Measurements from ENCODE around the gene EIF2B2. TPM values are rescaled to one million over a fixed set of nuclear protein-coding genes. Genes with fewer than 3 reads are reported as not detected.

The EIF2B2 gene
- total RNA-seq, 2 donors from 2014 or later = 34.0 to 48.9 TPM

DNA sequence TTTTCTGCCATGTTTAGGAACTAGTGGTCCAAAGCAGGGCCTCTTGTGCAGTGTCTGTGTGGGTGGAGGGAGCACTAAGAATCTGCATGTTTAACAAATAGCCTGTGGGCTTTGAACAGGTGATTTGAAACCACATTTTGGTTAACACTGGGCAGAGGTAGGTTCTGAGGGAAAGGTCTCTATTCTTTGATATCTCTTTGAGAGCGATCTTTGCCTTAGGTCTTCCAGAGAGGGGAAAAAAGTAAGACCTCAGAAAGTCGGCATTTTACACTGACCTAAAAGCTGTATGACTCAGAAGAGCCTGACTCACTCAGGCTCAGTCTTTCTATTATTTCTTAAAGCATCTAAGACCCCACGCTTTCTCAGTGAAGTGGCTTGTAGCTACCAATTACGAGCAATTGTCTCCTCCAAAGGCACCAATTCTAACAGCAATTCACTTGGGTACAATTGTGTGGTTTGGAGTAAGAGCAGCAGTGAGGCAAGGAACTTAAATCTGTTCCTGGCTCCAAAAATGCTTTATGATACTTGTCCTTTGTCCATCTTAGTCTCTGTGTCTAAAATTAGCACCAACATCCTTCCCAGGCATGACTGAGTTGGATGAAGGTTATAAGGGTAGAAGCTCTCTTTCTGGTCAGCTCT is 8.8 kb downstream of the EIF2B2 start:
- Histone ChIP-seq H3K9me3 (no peaks in the 10 kb centered on the region), H3K4me3 (no peak overlapping the region), H3K27ac (peak overlapping the region; percentile 7), H3K4me1 (no peaks in the 10 kb centered on the region), H3K9ac (ENCODE audit: low read depth in 2 of 2, low read length in 2 of 2) (no peak overlapping the region), H3K27me3 (no peaks in the 10 kb centered on the region), H3K36me3 (peaks cover 11% of the 10 kb centered on the region)
- intact Hi-C loops (cut with DNase I) = no loop called here
- DNase-seq = no peak
- TF ChIP-seq, protein P1, sequence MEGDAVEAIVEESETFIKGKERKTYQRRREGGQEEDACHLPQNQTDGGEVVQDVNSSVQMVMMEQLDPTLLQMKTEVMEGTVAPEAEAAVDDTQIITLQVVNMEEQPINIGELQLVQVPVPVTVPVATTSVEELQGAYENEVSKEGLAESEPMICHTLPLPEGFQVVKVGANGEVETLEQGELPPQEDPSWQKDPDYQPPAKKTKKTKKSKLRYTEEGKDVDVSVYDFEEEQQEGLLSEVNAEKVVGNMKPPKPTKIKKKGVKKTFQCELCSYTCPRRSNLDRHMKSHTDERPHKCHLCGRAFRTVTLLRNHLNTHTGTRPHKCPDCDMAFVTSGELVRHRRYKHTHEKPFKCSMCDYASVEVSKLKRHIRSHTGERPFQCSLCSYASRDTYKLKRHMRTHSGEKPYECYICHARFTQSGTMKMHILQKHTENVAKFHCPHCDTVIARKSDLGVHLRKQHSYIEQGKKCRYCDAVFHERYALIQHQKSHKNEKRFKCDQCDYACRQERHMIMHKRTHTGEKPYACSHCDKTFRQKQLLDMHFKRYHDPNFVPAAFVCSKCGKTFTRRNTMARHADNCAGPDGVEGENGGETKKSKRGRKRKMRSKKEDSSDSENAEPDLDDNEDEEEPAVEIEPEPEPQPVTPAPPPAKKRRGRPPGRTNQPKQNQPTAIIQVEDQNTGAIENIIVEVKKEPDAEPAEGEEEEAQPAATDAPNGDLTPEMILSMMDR (IDR thresholded peaks at IDR 0.05) = no peak

DNA sequence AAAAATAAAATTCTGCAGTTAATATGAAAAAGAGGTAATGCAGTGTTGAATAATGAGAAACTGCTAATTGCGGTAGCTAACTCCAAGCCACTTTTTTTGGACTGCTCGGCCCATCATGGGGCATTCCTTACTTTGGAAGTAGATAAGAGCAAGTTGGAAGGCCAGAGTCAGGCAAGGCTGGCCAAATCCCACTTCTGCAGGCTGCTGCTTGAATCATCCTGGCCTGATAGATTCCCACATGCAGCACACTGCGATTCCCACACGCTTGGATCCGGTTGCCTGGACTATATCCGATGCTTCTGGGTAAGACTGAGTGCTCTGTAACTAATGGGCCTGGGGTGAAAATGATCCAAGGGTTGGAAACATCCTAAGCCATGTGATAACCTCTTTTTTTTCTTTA is 10.6 kb downstream of the EIF2B2 start:
- no peaks in the 10 kb centered on the region for H3K9me3 ChIP-seq
- TF ChIP-seq, protein P1 (IDR thresholded peaks at IDR 0.05) = no peak
- no peaks in the 10 kb centered on the region for H3K27me3 ChIP-seq
- H3K4me1 ChIP-seq = no peaks in the 10 kb centered on the region
- peaks cover 17% of the 10 kb centered on the region for H3K36me3 ChIP-seq
- H3K4me3 ChIP-seq = no peak overlapping the region
- no peak overlapping the region for H3K9ac ChIP-seq (ENCODE audit: low read depth in 2 of 2, low read length in 2 of 2)
- H3K27ac ChIP-seq = no peak overlapping the region
- no peak for DNase-seq
- intact Hi-C loops (cut with DNase I) = no loop called here

DNA sequence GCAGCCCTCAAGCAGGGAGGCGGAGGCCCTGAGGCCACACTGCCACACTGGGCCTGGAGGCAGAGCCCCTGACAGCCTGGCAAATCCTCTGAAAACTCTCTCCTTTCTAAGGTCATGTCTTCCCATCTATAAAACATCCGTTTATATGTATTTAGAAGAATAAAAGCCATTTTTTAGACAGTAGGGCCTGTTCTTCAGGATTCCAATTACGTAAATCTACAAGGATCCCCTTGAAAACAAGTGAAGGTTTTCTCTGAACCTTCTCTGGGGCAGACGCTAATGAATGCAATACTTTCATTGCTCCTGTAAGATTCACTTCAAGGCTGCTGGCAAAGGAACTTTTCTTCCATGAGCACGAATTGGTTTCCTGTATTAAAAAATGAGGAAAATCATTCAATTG is 12.8 kb downstream of the EIF2B2 start:
- intact Hi-C loops (cut with DNase I) = no loop called here
- H3K9ac ChIP-seq (ENCODE audit: low read depth in 2 of 2, low read length in 2 of 2) = no peak overlapping the region
- no peak for DNase-seq
- TF ChIP-seq, protein P1 (IDR thresholded peaks at IDR 0.05) = no peak
- H3K27me3 ChIP-seq = no peaks in the 10 kb centered on the region
- no peaks in the 10 kb centered on the region for H3K9me3 ChIP-seq
- H3K27ac ChIP-seq = no peak overlapping the region
- H3K4me1 ChIP-seq = no peaks in the 10 kb centered on the region
- H3K4me3 ChIP-seq = no peak overlapping the region
- peaks cover 17% of the 10 kb centered on the region for H3K36me3 ChIP-seq

DNA sequence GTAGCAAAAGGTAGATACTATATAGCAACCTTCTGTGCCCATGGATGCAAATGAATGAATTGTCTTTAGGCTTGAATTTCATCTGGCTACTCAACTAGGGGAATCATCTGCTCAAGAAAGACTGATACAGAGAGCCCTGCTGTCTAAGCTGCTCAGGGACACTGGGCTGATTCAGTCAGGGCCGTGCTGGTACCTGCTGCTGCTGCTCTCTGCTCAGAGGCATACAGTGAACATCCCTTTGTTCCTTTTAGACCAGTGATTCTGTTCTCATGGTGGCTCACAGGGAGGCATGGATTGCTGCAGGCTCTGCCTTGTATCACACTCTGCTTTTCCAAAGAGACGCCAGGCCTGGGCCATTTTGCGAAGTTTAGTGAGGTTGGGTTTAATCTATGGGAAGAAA is 14.1 kb downstream of the EIF2B2 start:
- H3K27me3 ChIP-seq = no peaks in the 10 kb centered on the region
- no peaks in the 10 kb centered on the region for H3K4me1 ChIP-seq
- H3K36me3 ChIP-seq = peaks cover 17% of the 10 kb centered on the region
- TF ChIP-seq, protein P1 (IDR thresholded peaks at IDR 0.05) = no peak
- no peak overlapping the region for H3K4me3 ChIP-seq
- intact Hi-C loops (cut with DNase I) = no loop called here
- no peak overlapping the region for H3K27ac ChIP-seq
- H3K9ac ChIP-seq (ENCODE audit: low read depth in 2 of 2, low read length in 2 of 2) = no peak overlapping the region
- no peak for DNase-seq
- H3K9me3 ChIP-seq = no peaks in the 10 kb centered on the region

DNA sequence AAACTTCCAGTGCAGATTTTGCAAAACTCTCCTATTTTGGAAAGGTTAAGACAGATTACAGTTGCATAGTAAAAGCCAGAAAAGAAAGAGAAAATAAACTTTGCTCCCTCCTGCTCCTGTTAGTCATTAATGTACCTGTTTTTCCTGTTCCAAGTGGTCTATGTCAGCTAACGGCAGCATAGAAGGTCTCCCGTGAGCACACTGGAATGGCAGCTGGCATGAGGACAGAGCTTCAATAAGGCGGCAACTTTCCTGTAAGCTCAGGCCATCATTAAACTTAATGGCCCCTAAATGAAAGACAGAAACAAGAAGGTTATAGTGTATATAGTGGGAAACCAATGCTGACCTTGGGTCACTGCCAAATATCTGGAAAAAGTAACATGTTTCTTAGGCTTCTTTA is 16.0 kb downstream of the EIF2B2 start:
- peak; percentile 41 for DNase-seq
- TF ChIP-seq, protein P1 (IDR thresholded peaks at IDR 0.05) = no peak
- Histone ChIP-seq H3K27me3 (no peaks in the 10 kb centered on the region), H3K4me1 (no peaks in the 10 kb centered on the region), H3K9me3 (no peaks in the 10 kb centered on the region), H3K4me3 (no peak overlapping the region), H3K9ac (ENCODE audit: low read depth in 2 of 2, low read length in 2 of 2) (peak overlapping the region in 1 of 2 donors; percentile 7), H3K36me3 (peaks cover 17% of the 10 kb centered on the region), H3K27ac (no peak overlapping the region)
- intact Hi-C loops (cut with DNase I) = no loop called here

Measured in colonic mucosa (tissue), 4 donors.